HL-60 (cell line): Measurements from ENCODE around the gene COL19A1.
A peak's percentile ranks its signal among the peaks of the same experiment; 100 is the strongest.

Experiments used
- DNase-seq, 2 experiments: peaks; one replicate each; pipeline ENCODE4 v3.0.0-alpha.2; 2010 to 2020; ENCODE audit warnings: low read depth in 1 of 2, low spot score in 1 of 2
- H3K27ac ChIP-seq: fragments of 250-450 bp; sonication (Bioruptor Pico); replicated peaks from 2 replicates; pipeline ENCODE4 v1.5.1; 2020; ENCODE audit warnings: mild to moderate bottlenecking, moderate library complexity
- H3K27me3 ChIP-seq: fragments of 250-450 bp; sonication (Bioruptor Pico); 2 replicates; pipeline ENCODE4 v1.5.1; 2021; ENCODE audit warnings: mild to moderate bottlenecking, moderate library complexity; ENCODE audit not compliant: insufficient read depth, poor library complexity, severe bottlenecking
- H3K4me3 ChIP-seq: replicated peaks from 2 replicates; pipeline ENCODE4 v1.5.1; 2011; ENCODE audit warnings: mild to moderate bottlenecking, control low read depth, low read length; ENCODE audit not compliant: insufficient read depth
- GABPA ChIP-seq: IDR thresholded peaks from 2 replicates; pipeline ENCODE4 v1.6.1; 2012; ENCODE audit warnings: low read depth
- POLR2AphosphoS5 ChIP-seq: IDR thresholded peaks from 2 replicates; pipeline ENCODE4 v1.6.1; 2012; ENCODE audit warnings: low read depth
- SPI1 ChIP-seq: IDR thresholded peaks from 2 replicates; pipeline ENCODE4 v1.6.1; 2012; ENCODE audit warnings: low read depth, mild to moderate bottlenecking, borderline replicate concordance
- TF ChIP-seq, protein P1 (sequence below): IDR thresholded peaks from one replicate; pipeline ENCODE4 v1.5.1; 2011; ENCODE audit warnings: low read length, control low read depth, inconsistent platforms; ENCODE audit not compliant: insufficient read depth
- TF ChIP-seq, protein P2 (sequence below): IDR thresholded peaks from 2 replicates; pipeline ENCODE4 v1.6.1; 2012; ENCODE audit warnings: low read depth; ENCODE audit not compliant: insufficient replicate concordance

The COL19A1 gene

DNA sequence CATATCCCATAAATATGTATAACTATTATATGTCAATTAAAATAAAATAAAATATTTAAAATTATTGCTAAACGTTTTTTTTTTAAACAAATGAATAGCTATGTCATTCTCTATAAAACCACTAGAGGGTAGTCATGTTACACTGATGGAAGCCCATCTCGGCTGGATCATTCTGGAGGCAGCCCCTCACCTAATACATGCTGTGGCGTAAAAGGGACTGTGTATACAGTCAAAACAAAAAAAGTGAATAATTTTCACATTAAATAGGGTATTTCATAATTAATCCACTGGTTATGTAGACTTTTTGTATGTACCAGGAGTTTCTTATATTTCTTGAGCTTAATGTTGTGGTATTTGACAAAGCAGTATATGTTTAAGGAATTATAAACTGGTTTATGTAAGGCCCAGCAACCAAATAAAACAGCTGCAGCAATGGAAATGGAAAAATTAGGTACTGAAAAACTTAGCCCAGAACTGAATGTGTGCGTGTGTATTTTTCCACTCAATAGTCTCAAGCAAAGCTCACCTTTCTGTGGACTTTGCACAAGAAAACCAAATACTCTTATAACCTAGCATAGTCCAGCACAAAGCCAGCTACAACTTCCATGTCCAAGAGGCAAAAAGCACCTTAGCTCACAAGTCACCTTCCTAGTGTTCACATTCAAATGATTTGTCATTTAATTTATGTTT lies 354.8 kb downstream of the COL19A1 start:
- no peak for DNase-seq
- Histone ChIP-seq H3K27me3 (no peaks in the 10 kb centered on the region), H3K27ac (no peak overlapping the region), H3K4me3 (no peak overlapping the region)
- TF ChIP-seq GABPA, result no peak
- TF ChIP-seq, protein P1, sequence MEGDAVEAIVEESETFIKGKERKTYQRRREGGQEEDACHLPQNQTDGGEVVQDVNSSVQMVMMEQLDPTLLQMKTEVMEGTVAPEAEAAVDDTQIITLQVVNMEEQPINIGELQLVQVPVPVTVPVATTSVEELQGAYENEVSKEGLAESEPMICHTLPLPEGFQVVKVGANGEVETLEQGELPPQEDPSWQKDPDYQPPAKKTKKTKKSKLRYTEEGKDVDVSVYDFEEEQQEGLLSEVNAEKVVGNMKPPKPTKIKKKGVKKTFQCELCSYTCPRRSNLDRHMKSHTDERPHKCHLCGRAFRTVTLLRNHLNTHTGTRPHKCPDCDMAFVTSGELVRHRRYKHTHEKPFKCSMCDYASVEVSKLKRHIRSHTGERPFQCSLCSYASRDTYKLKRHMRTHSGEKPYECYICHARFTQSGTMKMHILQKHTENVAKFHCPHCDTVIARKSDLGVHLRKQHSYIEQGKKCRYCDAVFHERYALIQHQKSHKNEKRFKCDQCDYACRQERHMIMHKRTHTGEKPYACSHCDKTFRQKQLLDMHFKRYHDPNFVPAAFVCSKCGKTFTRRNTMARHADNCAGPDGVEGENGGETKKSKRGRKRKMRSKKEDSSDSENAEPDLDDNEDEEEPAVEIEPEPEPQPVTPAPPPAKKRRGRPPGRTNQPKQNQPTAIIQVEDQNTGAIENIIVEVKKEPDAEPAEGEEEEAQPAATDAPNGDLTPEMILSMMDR, result peak; percentile 32
- TF ChIP-seq, protein P2, sequence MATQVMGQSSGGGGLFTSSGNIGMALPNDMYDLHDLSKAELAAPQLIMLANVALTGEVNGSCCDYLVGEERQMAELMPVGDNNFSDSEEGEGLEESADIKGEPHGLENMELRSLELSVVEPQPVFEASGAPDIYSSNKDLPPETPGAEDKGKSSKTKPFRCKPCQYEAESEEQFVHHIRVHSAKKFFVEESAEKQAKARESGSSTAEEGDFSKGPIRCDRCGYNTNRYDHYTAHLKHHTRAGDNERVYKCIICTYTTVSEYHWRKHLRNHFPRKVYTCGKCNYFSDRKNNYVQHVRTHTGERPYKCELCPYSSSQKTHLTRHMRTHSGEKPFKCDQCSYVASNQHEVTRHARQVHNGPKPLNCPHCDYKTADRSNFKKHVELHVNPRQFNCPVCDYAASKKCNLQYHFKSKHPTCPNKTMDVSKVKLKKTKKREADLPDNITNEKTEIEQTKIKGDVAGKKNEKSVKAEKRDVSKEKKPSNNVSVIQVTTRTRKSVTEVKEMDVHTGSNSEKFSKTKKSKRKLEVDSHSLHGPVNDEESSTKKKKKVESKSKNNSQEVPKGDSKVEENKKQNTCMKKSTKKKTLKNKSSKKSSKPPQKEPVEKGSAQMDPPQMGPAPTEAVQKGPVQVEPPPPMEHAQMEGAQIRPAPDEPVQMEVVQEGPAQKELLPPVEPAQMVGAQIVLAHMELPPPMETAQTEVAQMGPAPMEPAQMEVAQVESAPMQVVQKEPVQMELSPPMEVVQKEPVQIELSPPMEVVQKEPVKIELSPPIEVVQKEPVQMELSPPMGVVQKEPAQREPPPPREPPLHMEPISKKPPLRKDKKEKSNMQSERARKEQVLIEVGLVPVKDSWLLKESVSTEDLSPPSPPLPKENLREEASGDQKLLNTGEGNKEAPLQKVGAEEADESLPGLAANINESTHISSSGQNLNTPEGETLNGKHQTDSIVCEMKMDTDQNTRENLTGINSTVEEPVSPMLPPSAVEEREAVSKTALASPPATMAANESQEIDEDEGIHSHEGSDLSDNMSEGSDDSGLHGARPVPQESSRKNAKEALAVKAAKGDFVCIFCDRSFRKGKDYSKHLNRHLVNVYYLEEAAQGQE, result no peak

DNA sequence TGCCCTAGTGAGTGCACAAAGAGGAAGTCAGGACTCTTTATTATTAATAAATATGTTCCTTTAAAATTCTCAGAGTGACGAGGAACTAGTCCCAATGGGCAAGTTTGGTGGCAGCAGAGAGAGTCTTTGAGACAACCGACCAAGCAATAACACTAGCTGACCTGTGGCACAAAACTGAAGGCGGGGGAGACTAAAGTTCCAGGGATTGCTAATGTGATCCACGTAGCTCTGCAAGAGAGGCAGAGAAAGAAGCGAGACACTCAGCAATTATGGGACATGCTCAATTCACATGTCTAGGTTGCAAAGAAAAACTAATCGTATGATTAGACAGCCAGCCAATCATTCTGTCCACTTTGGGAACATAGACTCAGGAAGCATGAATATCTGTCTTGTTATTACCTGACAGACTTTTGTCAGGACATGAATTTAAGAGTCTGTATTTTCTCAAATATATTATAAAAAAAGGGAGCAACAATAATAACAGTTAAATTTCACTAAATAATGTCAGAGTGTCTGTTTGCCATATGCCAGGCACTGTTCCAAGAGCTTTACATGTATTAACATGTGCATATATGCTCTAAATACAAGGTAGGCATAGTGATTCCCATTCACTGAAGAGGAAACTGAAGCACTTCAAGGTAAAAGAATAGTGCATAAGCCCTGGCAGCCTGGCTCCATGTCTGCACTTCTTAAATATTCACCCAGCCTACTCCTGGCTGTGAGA lies 355.5 kb downstream of the COL19A1 start:
- no peak overlapping the region for H3K27ac ChIP-seq
- no peaks in the 10 kb centered on the region for H3K27me3 ChIP-seq
- no peak for DNase-seq
- no peak overlapping the region for H3K4me3 ChIP-seq
- TF ChIP-seq, protein P1, result no peak
- TF ChIP-seq GABPA, result no peak
- no peak for TF ChIP-seq POLR2AphosphoS5
- TF ChIP-seq, protein P2, result no peak
- TF ChIP-seq SPI1, result peak; percentile 29; the same call in 1 of the 2 replicates

DNA sequence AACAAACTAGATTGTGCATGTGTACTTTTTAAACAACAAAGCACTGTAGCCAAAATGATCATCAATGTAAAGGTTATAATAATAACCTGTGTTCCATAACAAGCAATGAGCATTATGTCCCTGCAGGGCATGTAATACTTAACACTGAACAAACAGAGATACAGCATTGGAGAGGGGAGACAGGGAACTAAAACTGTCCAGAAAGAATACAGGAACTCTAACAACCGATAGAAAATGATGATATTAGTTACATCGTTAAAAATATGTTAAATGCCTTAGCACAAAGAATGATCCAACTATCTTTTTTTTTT lies 356.0 kb downstream of the COL19A1 start:
- no peak overlapping the region for H3K27ac ChIP-seq
- TF ChIP-seq, protein P2, result no peak
- TF ChIP-seq SPI1 (no peak), POLR2AphosphoS5 (no peak), GABPA (no peak)
- TF ChIP-seq, protein P1, result no peak
- H3K4me3 ChIP-seq, result no peak overlapping the region
- no peaks in the 10 kb centered on the region for H3K27me3 ChIP-seq
- DNase-seq, result no peak
